ENCODE data around the gene MYLK.

MYLK gene

GRCh38 chr3:123799544-123800361, 84.4 kb downstream of the MYLK start:
- no peak for TF ChIP-seq CTCF (IDR thresholded peaks at IDR 0.05; ENCODE audit: insufficient read depth, low read depth, low read length, missing control alignments)
- H3K4me3 ChIP-seq (ENCODE audit: low read depth, low read length) = no peak overlapping the region
- no peak for DNase-seq (ENCODE audit: low read depth)

DNA sequence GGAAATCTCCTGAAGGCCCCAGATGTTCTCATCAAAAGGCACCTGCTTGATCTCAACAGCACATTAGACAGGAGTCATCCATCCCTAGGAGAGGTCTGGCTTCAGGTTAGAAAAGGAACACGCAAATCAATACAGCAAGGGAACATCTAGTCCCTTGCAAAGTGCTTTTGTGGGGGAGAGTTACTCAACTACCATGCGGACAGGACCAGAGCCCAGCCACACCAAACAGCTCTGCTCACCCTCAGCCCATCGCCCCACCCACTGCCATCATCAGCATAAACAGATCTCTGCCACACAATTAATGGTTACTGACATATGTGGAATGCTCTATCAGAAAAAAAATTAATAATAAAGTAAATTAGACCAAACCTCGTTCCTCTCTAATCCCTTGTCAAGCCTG, 85.6 kb downstream of the MYLK start:
- H3K4me3 ChIP-seq (ENCODE audit: low read depth, low read length) = no peak overlapping the region
- no peak for TF ChIP-seq CTCF (IDR thresholded peaks at IDR 0.05; ENCODE audit: insufficient read depth, low read depth, low read length, missing control alignments)
- DNase-seq (ENCODE audit: low read depth) = no peak

DNA sequence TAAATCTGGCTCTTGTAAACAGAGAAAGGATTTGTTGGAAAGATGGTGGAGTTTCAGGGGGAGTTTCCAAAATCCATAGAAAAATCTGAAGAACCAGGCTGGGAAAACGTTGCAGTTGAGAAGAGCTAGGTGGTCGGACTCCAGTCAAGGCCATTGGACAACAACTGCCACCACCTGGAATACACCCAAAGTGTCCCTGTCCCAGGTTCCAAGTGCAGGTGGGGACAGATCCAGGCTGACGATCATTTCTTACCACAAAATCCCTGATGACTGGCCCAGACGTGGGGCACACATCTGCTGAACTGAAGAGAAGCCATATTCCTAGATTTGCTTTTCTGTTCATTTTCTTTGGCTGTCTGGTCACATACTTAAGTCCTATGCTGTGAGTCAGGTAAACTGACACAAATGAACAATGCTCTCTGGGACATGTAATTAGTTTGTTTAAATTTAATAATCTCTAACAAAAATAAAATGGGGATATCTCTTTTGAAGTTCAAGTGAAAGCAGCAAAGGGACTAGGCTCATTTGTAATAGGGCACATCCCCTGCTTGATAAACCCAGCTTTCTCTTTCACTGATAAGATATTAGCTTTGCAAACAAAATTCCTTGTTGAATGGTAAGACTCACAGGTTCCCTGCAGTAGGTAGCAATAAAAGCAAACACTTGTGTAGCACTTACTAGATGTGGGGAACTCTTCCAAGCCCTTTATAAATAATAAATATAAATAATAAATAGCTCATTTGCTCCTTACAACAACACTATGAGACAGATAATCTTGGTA, 88.5 kb downstream of the MYLK start:
- no peak for TF ChIP-seq CTCF (IDR thresholded peaks at IDR 0.05; ENCODE audit: insufficient read depth, low read depth, low read length, missing control alignments)
- DNase-seq (ENCODE audit: low read depth) = no peak

GRCh38 chr3:123793425-123793824, 90.7 kb downstream of the MYLK start:
- DNase-seq (ENCODE audit: low read depth) = no peak
- H3K4me3 ChIP-seq (ENCODE audit: low read depth, low read length) = no peak overlapping the region
- TF ChIP-seq CTCF (IDR thresholded peaks at IDR 0.05; ENCODE audit: insufficient read depth, low read depth, low read length, missing control alignments) = no peak

More for the DNA sequence above, 88.5 kb downstream of the MYLK start:
- H3K4me3 ChIP-seq (ENCODE audit: low read depth, low read length) = no peak overlapping the region

- no peak for DNase-seq (ENCODE audit: low read depth)
- H3K4me3 ChIP-seq (ENCODE audit: low read depth, low read length) = no peak overlapping the region
- TF ChIP-seq CTCF (IDR thresholded peaks at IDR 0.05; ENCODE audit: insufficient read depth, low read depth, low read length, missing control alignments) = no peak
Measured at GRCh38 chr3:123792473-123793201, 91.5 kb downstream of the MYLK start.

DNA sequence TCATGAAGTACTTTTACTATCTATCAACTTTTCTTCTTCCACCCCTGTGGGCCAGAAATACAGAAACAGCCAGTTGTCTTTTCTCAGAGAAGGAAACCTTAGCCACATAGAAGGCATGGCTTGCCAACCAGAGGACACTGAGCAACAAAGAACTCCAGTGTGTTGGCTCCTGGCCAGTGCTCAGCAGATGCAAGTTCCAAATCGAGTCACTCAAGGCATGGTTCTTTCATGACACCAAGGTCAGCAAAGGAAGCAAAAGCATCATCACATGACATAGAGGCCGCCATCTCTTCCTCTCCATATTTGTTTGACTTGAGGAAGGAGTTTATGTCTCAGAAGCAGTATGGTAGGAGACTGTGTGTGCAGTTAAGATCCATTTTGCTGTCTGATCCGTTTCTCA, 92.2 kb downstream of the MYLK start:
- no peak for TF ChIP-seq CTCF (IDR thresholded peaks at IDR 0.05; ENCODE audit: insufficient read depth, low read depth, low read length, missing control alignments)

More for the DNA sequence above, 92.2 kb downstream of the MYLK start:
- no peak overlapping the region for H3K4me3 ChIP-seq (ENCODE audit: low read depth, low read length)
- DNase-seq (ENCODE audit: low read depth) = no peak

Data from GM12865 (cell line).